PC-3 (cell line): ENCODE measurements around the gene RIMBP2.

ENCODE experiments used
- EZH2 ChIP-seq: fragments of 300-600 bp; sonication (generic); IDR thresholded peaks from one replicate; pipeline ENCODE4 v1.6.1; 2017; ENCODE audit warnings: antibody characterized with exemption, mild to moderate bottlenecking, low read length; ENCODE audit not compliant: unreplicated experiment
- EZH2phosphoT487 ChIP-seq: fragments of 300-600 bp; sonication (generic); IDR thresholded peaks from 2 replicates; pipeline ENCODE4 v1.6.1; 2018; ENCODE audit warnings: mild to moderate bottlenecking, antibody characterized with exemption, low read length, borderline replicate concordance
- TF ChIP-seq, protein P1 (sequence below): fragments of 300-600 bp; sonication (generic); conservative IDR thresholded peaks from 2 replicates; pipeline ENCODE4 v1.5.1; 2017; ENCODE audit warnings: antibody characterized with exemption, low read depth, mild to moderate bottlenecking, low read length

DNA sequence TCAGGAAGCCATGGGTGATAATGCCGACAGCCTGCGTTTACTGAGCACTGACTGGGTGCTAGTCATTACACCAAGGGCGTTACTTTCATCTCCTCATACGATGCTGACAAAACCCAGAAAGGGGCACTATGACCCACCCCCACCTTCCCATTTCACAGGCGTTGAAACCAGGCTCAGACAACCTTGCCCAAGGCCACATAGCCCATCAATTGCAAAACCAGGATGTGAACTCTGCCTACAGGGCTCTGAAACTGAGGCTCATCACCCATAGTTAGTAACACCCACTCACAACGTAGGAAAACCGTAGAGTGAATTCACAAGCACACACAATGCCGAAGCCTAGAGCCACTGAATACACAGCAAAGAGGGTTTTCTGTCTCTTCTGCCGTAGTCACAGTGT is 119.9 kb downstream of the RIMBP2 start:
- TF ChIP-seq, protein P1, sequence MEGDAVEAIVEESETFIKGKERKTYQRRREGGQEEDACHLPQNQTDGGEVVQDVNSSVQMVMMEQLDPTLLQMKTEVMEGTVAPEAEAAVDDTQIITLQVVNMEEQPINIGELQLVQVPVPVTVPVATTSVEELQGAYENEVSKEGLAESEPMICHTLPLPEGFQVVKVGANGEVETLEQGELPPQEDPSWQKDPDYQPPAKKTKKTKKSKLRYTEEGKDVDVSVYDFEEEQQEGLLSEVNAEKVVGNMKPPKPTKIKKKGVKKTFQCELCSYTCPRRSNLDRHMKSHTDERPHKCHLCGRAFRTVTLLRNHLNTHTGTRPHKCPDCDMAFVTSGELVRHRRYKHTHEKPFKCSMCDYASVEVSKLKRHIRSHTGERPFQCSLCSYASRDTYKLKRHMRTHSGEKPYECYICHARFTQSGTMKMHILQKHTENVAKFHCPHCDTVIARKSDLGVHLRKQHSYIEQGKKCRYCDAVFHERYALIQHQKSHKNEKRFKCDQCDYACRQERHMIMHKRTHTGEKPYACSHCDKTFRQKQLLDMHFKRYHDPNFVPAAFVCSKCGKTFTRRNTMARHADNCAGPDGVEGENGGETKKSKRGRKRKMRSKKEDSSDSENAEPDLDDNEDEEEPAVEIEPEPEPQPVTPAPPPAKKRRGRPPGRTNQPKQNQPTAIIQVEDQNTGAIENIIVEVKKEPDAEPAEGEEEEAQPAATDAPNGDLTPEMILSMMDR, result no peak
- no peak for TF ChIP-seq EZH2
- TF ChIP-seq EZH2phosphoT487, result no peak
